A673 (cell line): ENCODE data around the gene RIC1. TPM values are rescaled to one million over a fixed set of nuclear protein-coding genes. Genes with fewer than 3 reads are reported as not detected.

Experiments used
- BruUV-seq: library from RNA; stranded (reverse); fragments of 400-500 nt; replicated peaks from 2 replicates; lab custom pipeline; 2021; lab: Mats Ljungman, UMichigan
- CTCF ChIA-PET: fragments of 300-600 bp; sonication (Branson Sonifier 250); formaldehyde crosslinking; loops from one replicate; lab custom pipeline; 2022; ENCODE audit warnings: antibody characterized with exemption; lab: Charles Lee
- POLR2A ChIA-PET: fragments of 300-600 bp; sonication (Branson Sonifier 250); formaldehyde crosslinking; loops from one replicate; lab custom pipeline; 2022; ENCODE audit warnings: antibody characterized with exemption; ENCODE audit not compliant: low non-redundant PET; lab: Charles Lee
- DNase-seq: peaks from one replicate; pipeline ENCODE4 v3.0.0-alpha.2; 2015; ENCODE audit warnings: low spot score
- H3K27ac ChIP-seq: fragments of 200-600 bp; sonication (generic); 2 replicates; pipeline ENCODE4 v1.5.1; 2016; ENCODE audit warnings: mixed run types, low read depth, mild to moderate bottlenecking, mixed read lengths, antibody characterized with exemption, low read length; ENCODE audit not compliant: poor library complexity, severe bottlenecking
- H3K27me3 ChIP-seq: fragments of 200-600 bp; sonication (generic); replicated peaks from 2 replicates; pipeline ENCODE4 v1.6.1; 2017; ENCODE audit warnings: mixed run types, low read depth, mild to moderate bottlenecking, mixed read lengths, antibody characterized with exemption, low read length; ENCODE audit not compliant: insufficient read depth, poor library complexity
- H3K36me3 ChIP-seq: fragments of 200-600 bp; sonication (generic); 2 replicates; pipeline ENCODE4 v1.6.1; 2016; ENCODE audit warnings: mixed run types, mild to moderate bottlenecking, mixed read lengths, antibody characterized with exemption, low read length; ENCODE audit not compliant: insufficient read depth, poor library complexity, severe bottlenecking
- H3K4me1 ChIP-seq: fragments of 200-600 bp; sonication (generic); 2 replicates; pipeline ENCODE4 v1.6.1; 2017; ENCODE audit warnings: mixed run types, mild to moderate bottlenecking, mixed read lengths, antibody characterized with exemption, low read length; ENCODE audit not compliant: insufficient read depth, poor library complexity, severe bottlenecking
- H3K4me3 ChIP-seq: fragments of 200-600 bp; sonication (generic); 2 replicates; pipeline ENCODE4 v1.5.1; 2016; ENCODE audit warnings: low read depth, mixed run types, mild to moderate bottlenecking, mixed read lengths, low read length; ENCODE audit not compliant: poor library complexity, severe bottlenecking
- H3K9me3 ChIP-seq: fragments of 200-600 bp; sonication (generic); 2 replicates; pipeline ENCODE4 v1.6.1; 2016; ENCODE audit warnings: mixed run types, low read depth, mild to moderate bottlenecking, mixed read lengths, antibody characterized with exemption, low read length; ENCODE audit not compliant: poor library complexity, severe bottlenecking
- EZH2 ChIP-seq: fragments of 200-600 bp; sonication (generic); IDR thresholded peaks from 2 replicates; pipeline ENCODE4 v1.6.1; 2017; ENCODE audit warnings: borderline replicate concordance, low read depth, mild to moderate bottlenecking, mixed read lengths, antibody characterized with exemption, low read length; ENCODE audit not compliant: poor library complexity, severe bottlenecking
- intact Hi-C: fragments of 100-400 bp; cut with micrococcal nuclease; formaldehyde crosslinking; loops from one replicate; pipeline ENCODE4 v1.10.0; 2022; ENCODE audit not compliant: unreplicated experiment
- total RNA-seq: library from RNA; stranded (reverse); gene quantifications from 2 replicates; pipeline ENCODE4 v1.2.3, GENCODE V29; 2021
- TF ChIP-seq, protein P1 (sequence below): fragments of 300-800, 200-600 bp; sonication (generic); conservative IDR thresholded peaks from 2 replicates; pipeline ENCODE4 v1.5.1; 2017; ENCODE audit warnings: low read depth, mild to moderate bottlenecking, antibody characterized with exemption, low read length, moderate library complexity, mixed read lengths

Gene RIC1
- total RNA-seq, 1 experiment from 2014 or later = 23.3 TPM

DNA sequence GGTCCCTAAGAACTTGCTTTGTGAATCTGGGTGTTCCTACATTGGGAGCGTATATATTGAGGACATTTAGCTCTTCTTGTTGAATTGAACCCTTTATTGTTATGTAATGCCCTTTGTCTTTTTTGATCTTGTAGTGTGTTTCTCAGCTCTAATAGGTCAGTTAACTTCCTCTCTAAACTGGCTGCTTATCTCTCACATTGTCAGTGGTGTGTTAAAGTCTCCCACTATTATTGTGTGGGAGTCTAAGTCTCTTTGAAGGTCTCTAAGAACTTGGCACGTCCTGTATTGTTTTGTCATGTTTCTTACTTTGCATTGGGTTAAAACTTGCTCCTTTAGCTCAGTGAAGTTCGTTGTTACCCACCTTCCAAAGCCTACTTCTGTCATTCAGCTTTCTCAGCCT lies 36.2 kb downstream of the RIC1 start:
- TF ChIP-seq EZH2 = no peak
- TF ChIP-seq, protein P1, sequence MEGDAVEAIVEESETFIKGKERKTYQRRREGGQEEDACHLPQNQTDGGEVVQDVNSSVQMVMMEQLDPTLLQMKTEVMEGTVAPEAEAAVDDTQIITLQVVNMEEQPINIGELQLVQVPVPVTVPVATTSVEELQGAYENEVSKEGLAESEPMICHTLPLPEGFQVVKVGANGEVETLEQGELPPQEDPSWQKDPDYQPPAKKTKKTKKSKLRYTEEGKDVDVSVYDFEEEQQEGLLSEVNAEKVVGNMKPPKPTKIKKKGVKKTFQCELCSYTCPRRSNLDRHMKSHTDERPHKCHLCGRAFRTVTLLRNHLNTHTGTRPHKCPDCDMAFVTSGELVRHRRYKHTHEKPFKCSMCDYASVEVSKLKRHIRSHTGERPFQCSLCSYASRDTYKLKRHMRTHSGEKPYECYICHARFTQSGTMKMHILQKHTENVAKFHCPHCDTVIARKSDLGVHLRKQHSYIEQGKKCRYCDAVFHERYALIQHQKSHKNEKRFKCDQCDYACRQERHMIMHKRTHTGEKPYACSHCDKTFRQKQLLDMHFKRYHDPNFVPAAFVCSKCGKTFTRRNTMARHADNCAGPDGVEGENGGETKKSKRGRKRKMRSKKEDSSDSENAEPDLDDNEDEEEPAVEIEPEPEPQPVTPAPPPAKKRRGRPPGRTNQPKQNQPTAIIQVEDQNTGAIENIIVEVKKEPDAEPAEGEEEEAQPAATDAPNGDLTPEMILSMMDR = no peak
- H3K36me3 ChIP-seq = no peaks in the 10 kb centered on the region
- ChIA-PET POLR2A (interaction anchor here (0.6 kb wide), 1 partner anchor 680 kb away, joined by 3 read pairs; the partner anchor contains the start of gene JAK2), CTCF (no interaction called here)
- no TSS peak for BruUV-seq
- no peak for DNase-seq
- H3K4me1 ChIP-seq = no peaks in the 10 kb centered on the region
- H3K4me3 ChIP-seq = no peak overlapping the region
- no peaks in the 10 kb centered on the region for H3K27me3 ChIP-seq
- intact Hi-C loops = no loop called here
- peaks cover 15% of the 10 kb centered on the region for H3K9me3 ChIP-seq
- no peak overlapping the region for H3K27ac ChIP-seq

- ChIA-PET POLR2A (no interaction called here), CTCF (no interaction called here)
- no peaks in the 10 kb centered on the region for H3K27me3 ChIP-seq
- H3K4me3 ChIP-seq = no peak overlapping the region
- intact Hi-C loops = no loop called here
- H3K27ac ChIP-seq = no peak overlapping the region
- H3K9me3 ChIP-seq = peaks cover 5% of the 10 kb centered on the region
- no peak for DNase-seq
- BruUV-seq = no TSS peak
- no peak for TF ChIP-seq EZH2
- TF ChIP-seq, protein P1 = no peak
- H3K36me3 ChIP-seq = no peaks in the 10 kb centered on the region
- no peaks in the 10 kb centered on the region for H3K4me1 ChIP-seq
Measured at GRCh38 chr9:5667391-5667790, 38.5 kb downstream of the RIC1 start.

- intact Hi-C loops = no loop called here
Measured at GRCh38 chr9:5670079-5670478, 41.2 kb downstream of the RIC1 start.

More at GRCh38 chr9:5670079-5670478, 41.2 kb downstream of the RIC1 start:
- Histone ChIP-seq H3K4me3 (no peak overlapping the region), H3K4me1 (no peaks in the 10 kb centered on the region), H3K27ac (no peak overlapping the region), H3K36me3 (no peaks in the 10 kb centered on the region), H3K27me3 (no peaks in the 10 kb centered on the region), H3K9me3 (no peaks in the 10 kb centered on the region)
- POLR2A ChIA-PET = no interaction called here
- CTCF ChIA-PET = no interaction called here
- no peak for DNase-seq
- no TSS peak for BruUV-seq
- TF ChIP-seq, protein P1 = no peak
- no peak for TF ChIP-seq EZH2
